ENCODE measurements around the gene RIMBP2. TPM values are rescaled to one million over a fixed set of nuclear protein-coding genes. Genes with fewer than 3 reads are reported as not detected.

RIMBP2 gene
- total RNA-seq, 2 experiments from 2014 or later: not detected

GRCh38 chr12:130465046-130465445, 251.1 kb downstream of the RIMBP2 start:
- intact Hi-C loops (cut with DNase I, micrococcal nuclease): no loop called here
- H3K36me3 Mint-ChIP-seq (ENCODE audit: low read depth): no peaks in the 10 kb centered on the region
- Histone ChIP-seq H3K27ac (ENCODE audit: low read depth in 1 of 2, low read length in 2 of 2) (no peak overlapping the region), H3K27me3 (ENCODE audit: control insufficient read depth in 1 of 2, insufficient read depth in 2 of 2, low read length in 2 of 2) (no peaks in the 10 kb centered on the region), H3K4me3 (ENCODE audit: low read length) (no peak overlapping the region), H3K9me3 (ENCODE audit: control insufficient read depth in 1 of 2, insufficient read depth in 1 of 2, low read length in 2 of 2) (peaks cover 4 to 70% of the 10 kb centered on the region in 2 experiments), H3K36me3 (ENCODE audit: insufficient read depth, low read length) (no peaks in the 10 kb centered on the region), H3K4me1 (ENCODE audit: insufficient read depth, low read length) (no peaks in the 10 kb centered on the region)
- ChIA-PET CTCF (no interaction called here), POLR2A (no interaction called here)
- H3K4me1 Mint-ChIP-seq (ENCODE audit: low read depth): no peaks in the 10 kb centered on the region
- H3K4me3 Mint-ChIP-seq: no peak overlapping the region
- no peak for ATAC-seq (ENCODE audit: poor library complexity)
- TF ChIP-seq CTCF (IDR thresholded peaks at IDR 0.05): no peak
- peaks cover 5% of the 10 kb centered on the region for H3K9me3 Mint-ChIP-seq
- H3K27ac Mint-ChIP-seq: no peak overlapping the region
- no peaks in the 10 kb centered on the region for H3K27me3 Mint-ChIP-seq
- no peak for DNase-seq

GRCh38 chr12:130463818-130464670, 252.1 kb downstream of the RIMBP2 start:
- no peak for DNase-seq
- Histone ChIP-seq H3K27me3 (ENCODE audit: control insufficient read depth in 1 of 2, insufficient read depth in 2 of 2, low read length in 2 of 2) (no peaks in the 10 kb centered on the region), H3K4me3 (ENCODE audit: low read length) (no peak overlapping the region), H3K4me1 (ENCODE audit: insufficient read depth, low read length) (no peaks in the 10 kb centered on the region), H3K27ac (ENCODE audit: low read depth in 1 of 2, low read length in 2 of 2) (no peak overlapping the region), H3K36me3 (ENCODE audit: insufficient read depth, low read length) (no peaks in the 10 kb centered on the region), H3K9me3 (ENCODE audit: control insufficient read depth in 1 of 2, insufficient read depth in 1 of 2, low read length in 2 of 2) (peaks cover 4 to 67% of the 10 kb centered on the region in 2 experiments)
- H3K36me3 Mint-ChIP-seq (ENCODE audit: low read depth): no peaks in the 10 kb centered on the region
- intact Hi-C loops (cut with DNase I, micrococcal nuclease): no loop called here
- no peaks in the 10 kb centered on the region for H3K4me1 Mint-ChIP-seq (ENCODE audit: low read depth)
- TF ChIP-seq CTCF (IDR thresholded peaks at IDR 0.05): no peak
- H3K4me3 Mint-ChIP-seq: no peak overlapping the region
- H3K27ac Mint-ChIP-seq: no peak overlapping the region
- ChIA-PET POLR2A (no interaction called here), CTCF (no interaction called here)
- ATAC-seq (ENCODE audit: poor library complexity): no peak
- peaks cover 5% of the 10 kb centered on the region for H3K9me3 Mint-ChIP-seq
- no peaks in the 10 kb centered on the region for H3K27me3 Mint-ChIP-seq

- TF ChIP-seq CTCF (IDR thresholded peaks at IDR 0.05): no peak
- H3K9me3 ChIP-seq (ENCODE audit: control insufficient read depth in 1 of 2, insufficient read depth in 1 of 2, low read length in 2 of 2): peaks cover 4 to 63% of the 10 kb centered on the region in 2 experiments
- no peak overlapping the region for H3K4me3 Mint-ChIP-seq
- H3K27me3 Mint-ChIP-seq: no peaks in the 10 kb centered on the region
- ATAC-seq (ENCODE audit: poor library complexity) (no peak), DNase-seq (no peak)
- intact Hi-C loops (cut with DNase I, micrococcal nuclease): no loop called here
- ChIA-PET POLR2A (no interaction called here), CTCF (no interaction called here)
- no peaks in the 10 kb centered on the region for H3K27me3 ChIP-seq (ENCODE audit: control insufficient read depth in 1 of 2, insufficient read depth in 2 of 2, low read length in 2 of 2)
- no peaks in the 10 kb centered on the region for H3K4me1 Mint-ChIP-seq (ENCODE audit: low read depth)
- H3K27ac ChIP-seq (ENCODE audit: low read depth in 1 of 2, low read length in 2 of 2): no peak overlapping the region
- no peak overlapping the region for H3K27ac Mint-ChIP-seq
- H3K9me3 Mint-ChIP-seq: peaks cover 5% of the 10 kb centered on the region
- no peaks in the 10 kb centered on the region for H3K36me3 Mint-ChIP-seq (ENCODE audit: low read depth)
- no peak overlapping the region for H3K4me3 ChIP-seq (ENCODE audit: low read length)
- no peaks in the 10 kb centered on the region for H3K36me3 ChIP-seq (ENCODE audit: insufficient read depth, low read length)
- H3K4me1 ChIP-seq (ENCODE audit: insufficient read depth, low read length): no peaks in the 10 kb centered on the region
These were observed 252.8 kb downstream of the RIMBP2 start for GRCh38 chr12:130463275-130463658.
